ENCODE measurements around the gene POU6F1. TPM values are rescaled to one million over a fixed set of nuclear protein-coding genes. Genes with fewer than 3 reads are reported as not detected.

POU6F1 gene
- total RNA-seq, 1 donor from 2014 or later = 4.5 TPM

- DNase-seq = no peak
These were observed 19.9 kb downstream of the POU6F1 start for GRCh38 chr12:51197736-51198567.

DNA sequence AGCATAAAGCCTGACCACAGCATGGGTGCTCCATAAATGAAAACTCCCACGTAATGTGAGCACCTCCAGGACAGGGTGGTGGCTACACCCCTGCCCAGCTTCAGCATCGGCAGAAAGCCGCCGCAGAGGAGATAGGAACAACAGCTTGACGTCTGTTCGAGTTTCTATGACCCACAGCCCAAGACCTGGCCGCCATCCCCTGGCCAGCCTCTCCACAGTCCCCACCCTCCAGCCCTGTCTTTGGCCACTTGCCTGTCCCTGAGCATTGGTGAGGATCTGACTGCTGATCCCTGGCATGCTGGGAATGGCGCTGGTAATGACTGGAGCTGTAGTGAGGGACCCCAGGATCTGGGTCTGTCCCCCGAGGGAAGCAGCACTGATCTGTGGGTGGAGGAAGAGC lies 21.3 kb downstream of the POU6F1 start:
- DNase-seq = no peak

DNA sequence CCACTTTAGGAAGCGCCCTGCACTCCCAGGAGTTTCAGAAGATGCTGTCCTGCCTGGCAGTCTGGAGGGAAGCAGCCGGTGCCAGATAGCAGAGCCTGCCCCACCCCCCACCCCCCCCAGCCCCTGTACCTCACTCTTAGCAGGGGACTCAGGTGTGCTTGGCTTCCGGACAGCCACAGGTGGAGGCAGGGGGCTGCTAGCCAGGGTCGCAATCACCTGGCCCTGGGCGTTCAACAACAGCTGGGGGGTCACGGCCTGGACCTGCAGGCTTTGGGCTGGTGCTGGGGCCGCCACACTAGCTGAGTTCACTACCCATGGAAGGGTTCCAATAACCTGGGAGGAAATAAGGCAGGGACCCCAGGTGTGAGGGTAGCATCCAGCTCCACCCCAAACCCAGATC lies 22.0 kb downstream of the POU6F1 start:
- no peak for DNase-seq

DNA sequence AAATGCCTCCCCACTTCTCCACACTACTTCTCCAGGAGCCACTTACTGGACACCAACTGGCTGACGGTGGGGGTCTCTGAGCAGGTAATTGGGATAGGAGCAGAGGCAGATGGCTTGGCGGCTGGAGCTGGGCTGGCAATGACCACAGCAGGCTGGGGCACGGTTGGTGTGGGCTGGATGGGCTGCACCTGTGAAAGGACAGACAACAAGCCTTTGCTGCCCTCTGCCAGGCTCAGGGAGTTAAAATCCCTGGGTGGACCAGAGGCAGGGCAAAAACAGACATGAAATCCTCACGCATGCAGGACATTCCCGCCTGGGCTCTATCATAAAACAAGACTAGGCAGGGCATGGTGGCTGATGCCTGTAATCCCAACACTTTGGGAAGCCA lies 25.6 kb downstream of the POU6F1 start:
- DNase-seq = no peak

DNA sequence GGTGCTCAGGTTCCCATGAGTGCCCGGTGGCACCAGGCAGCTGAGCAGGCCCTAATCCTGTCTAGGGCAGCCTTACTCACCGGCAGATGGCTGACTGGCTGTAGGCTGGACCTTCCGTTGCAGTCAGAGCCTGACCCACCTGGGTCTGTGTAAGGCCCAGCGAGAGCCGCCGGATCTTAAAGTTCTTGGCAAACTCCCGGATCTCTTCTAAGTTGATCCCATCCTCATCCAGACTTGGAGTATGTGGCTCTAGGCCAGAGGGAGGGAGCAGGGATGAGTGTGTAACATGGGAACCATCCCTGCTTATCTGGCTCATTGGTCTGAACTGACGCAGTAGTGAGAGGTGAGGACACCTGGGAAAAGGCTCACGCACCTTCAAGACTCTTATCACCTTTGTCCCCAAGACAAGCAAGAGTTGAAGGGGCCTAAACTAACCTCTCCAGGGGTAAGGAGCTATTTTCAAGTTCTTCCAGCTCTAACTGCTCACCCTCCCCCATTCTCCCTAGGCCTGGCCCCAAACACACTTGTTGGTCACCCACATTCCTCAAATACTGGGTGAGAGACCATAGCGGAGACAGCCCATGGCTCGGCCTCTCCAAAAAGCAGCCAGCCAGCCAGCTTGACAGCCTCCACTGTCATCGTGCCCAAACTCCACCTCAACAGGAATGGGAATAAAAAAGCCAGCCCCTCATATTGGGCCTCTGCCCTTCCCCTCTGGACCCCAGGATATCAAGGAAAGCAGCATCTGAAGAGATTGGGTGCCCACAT lies 26.2 kb downstream of the POU6F1 start:
- no peak for DNase-seq

DNA sequence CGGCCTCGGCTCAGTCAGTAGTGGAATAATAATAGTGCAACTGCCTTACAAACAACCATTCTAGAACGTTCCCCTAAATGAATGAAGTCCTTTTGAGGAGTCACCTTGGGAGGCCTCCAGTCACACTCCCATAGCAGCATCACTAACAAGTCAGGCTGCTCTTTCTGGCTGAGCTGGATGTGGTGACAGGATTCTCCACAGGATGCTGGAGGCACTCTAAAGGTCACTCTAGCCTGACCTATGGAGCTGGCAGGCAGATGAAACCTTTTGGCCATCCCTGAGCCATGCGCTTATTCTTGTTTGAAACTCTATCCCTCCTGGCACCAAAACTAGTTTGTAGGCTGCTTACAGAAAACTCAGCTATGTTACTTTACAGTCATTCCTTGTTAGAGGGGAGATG lies 27.0 kb downstream of the POU6F1 start:
- no peak for DNase-seq

GRCh38 chr12:51189790-51190355 lies 28.0 kb downstream of the POU6F1 start:
- no peak for DNase-seq

GRCh38 chr12:51188359-51189051 lies 29.4 kb downstream of the POU6F1 start:
- peak; percentile 59 for DNase-seq

DNA sequence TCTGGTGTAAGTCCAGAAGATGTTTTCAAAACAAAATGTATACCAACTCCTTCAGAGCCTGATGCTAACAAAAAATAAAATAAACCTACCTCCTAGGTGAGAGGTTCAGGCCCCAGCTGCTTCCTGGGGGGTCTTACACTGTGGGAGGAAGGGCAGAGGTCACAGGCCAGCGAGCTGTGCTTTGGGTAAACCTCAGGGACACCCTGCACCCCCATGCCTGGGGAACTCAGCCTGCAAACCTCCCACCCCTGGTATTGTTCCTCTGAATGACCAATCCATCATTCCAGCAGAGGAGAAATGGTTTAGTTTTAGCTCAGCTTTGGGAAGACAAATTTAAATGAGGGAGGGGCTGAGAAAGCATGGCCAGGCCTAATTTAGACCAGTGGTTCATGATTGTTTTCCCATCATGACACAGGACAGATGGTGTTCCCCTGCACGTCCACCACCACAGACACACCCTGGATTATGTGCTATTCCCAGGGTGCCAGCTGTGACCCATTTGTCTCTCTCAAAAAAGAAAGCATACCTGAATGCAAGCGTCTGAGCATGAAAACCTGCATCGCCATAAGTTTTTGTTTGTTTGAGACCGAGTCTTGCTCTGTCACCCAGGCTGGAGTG lies 30.4 kb downstream of the POU6F1 start:
- DNase-seq = peak; percentile 76

DNA sequence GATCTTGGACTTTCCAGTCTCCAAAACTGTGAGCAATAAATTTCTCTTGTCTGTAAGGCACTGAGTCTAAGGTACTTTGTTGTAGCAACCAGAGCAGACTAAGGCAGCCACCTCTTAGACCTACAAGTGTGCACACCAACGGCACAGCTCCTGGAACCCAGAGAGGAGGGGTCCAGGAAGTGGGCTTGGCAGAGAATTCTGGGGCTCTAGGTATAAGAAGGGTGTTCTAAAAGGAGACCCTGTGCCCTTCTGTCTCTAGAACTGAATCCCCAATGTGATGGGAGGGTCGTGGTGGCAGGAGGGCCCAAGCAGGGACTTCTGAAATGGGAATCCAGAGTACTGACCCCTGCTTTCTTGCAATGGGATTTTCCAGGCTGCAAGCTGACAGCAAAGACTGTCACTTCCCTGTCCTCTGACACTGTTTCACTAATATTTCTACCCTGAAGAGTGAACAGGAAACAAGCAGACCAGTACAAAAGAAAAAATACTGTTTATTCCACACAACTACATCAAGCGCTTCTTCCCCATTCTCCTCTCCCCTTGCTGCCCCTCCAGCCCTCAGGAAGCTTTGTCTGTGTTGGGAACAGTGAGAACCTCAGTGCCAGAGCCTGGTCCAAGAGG lies 31.3 kb downstream of the POU6F1 start:
- peak; percentile 25 for DNase-seq

DNA sequence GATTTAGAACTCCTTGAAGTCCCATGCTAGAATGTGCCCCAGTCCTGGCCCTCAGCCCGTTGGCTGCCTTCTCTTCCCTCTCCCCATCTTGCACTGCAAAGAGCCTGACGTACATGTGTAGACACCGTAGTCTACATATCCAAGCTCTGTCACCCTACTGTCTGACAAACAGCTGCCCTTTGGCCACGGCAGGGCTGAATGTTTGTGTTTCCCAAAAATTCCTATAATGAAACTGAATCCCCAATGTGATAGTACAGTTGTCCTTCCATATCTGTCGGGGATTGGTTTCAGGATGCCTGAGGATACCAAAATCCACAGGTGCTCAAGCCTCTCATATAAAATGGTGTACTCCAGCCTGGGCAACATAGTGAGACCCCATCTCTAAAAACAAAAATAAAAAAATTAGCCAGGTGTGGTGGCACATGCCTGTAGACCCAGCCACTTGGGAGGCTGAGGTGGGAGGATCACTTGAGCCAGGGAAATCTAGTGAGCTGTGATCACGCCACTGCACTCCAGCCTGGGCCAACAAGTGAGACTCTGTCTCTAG lies 32.6 kb downstream of the POU6F1 start:
- DNase-seq = peak; percentile 50

- peak; percentile 97 for DNase-seq
These were observed 34.0 kb downstream of the POU6F1 start for GRCh38 chr12:51183816-51184215.

DNA sequence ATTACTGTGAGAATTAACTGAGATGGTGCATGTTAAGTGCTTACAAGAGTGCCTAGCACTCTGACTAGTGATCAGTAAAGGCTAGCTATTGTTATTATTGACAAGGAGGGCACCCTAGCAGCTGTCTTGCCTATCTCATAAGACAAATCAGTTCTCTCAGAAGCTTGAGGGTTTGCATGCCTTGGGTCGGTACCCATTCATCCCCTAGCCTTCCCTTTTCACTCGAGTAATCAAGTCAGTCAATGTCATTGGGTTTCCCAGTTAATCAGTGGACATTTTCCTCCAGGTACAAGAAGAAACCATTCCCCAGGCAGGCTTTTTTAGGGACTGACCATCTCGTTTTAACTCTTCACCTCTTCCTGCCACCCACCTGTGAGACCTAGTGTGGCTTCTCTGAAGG lies 34.5 kb downstream of the POU6F1 start:
- DNase-seq = no peak

GRCh38 chr12:51181558-51181957 lies 36.3 kb downstream of the POU6F1 start:
- DNase-seq = no peak

GRCh38 chr12:51177897-51178296 lies 40.0 kb downstream of the POU6F1 start:
- DNase-seq = no peak

DNA sequence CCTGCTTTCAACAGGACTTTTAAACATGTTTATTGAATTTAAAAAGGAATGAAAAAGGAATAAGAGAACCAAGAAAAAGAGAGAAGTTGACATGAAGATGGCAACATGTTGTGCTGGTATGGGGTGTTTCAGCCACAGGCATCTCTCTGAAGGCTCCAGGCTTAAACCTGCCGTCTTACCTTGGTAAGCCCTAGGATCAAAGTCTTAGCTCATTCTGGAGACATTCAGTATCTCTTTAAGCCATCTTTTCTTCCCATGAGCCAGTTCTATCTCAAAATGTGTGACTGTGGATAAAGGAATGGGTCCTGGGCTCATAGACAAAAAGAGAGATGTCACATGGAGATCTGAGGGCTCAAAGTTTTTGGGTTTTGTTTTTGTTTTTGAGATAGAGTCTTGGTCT lies 43.4 kb downstream of the POU6F1 start:
- DNase-seq = no peak

DNA sequence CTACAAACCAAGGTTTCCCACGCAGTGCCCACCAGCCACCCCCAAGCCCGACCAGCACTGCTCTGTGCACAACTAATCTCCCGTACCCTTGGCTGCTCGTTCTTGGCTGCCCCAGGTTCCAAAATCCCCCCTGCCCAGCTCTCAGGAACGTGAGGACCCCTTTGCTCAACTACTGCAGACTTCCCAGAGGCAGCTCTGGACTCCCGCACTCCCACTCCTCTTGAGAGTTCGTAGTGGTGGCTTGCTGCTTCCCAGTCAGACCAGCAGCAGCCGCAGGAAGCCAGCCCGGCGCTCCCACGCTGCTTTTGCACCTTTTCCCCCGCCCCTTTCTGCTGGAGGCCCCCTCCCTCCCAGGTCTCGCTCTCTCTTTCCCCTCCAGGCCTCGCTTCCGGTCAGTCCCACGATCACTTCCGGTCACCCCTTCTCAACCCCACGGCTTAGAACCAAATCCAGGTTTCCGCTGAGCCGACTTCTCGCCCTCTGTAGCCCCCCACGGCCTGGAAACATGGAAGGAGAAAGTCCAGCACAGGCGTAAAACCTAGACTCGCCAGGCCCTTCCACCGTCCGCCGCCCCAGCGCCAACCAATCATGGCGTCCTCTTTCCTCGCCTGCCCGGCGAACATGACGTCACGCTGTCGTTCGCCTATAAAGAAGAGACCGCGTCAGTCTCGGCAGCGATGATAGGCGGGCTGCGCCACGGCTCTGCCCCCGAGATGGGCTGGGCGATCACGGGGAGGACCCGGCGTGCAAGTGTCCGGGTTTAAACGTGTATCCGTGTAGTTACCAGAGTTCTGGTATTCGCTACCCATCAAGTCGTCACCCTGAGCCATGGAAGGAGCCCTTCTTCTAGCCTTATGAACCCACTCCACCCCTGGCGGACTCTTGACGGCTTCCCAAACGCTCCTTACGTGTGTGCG lies 45.1 kb downstream of the POU6F1 start, which contains the start of gene TFCP2:
Gene TFCP2 (minus strand): TSS at position 621 of the 917 bp plus-strand sequence. CDS start 713 bp downstream, outside the sequence.
- peak; percentile 98 for DNase-seq

- peak; percentile 19 for DNase-seq
These were observed 45.9 kb downstream of the POU6F1 start for GRCh38 chr12:51171884-51172514.

GRCh38 chr12:51163795-51164194 lies 54.1 kb downstream of the POU6F1 start:
- DNase-seq = no peak

DNA sequence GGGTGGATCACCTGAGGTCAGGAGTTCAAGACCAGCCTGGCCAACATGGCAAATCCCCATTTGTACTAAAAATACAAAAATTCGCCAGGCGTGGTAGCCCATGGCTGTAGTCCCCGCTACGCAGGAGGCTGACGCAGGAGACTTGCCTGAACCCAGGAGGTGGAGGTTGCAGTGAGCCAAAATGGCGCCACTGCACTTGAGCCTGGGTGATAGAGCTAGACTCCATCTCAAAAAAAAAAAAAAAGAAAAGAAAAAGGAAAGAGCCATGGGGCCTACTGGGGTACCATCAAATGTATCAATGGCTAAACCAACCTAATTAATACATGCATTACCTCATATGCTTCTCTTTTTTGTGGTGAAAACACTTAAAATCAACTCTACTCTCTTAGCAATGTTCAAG lies 55.6 kb downstream of the POU6F1 start:
- no peak for DNase-seq

Measured in tongue (tissue), 2 donors.